IMR-90 (cell line): Measurements from ENCODE around the gene GNAZ. TPM values are rescaled to one million over a fixed set of nuclear protein-coding genes. Genes with fewer than 3 reads are reported as not detected.

ENCODE experiments used
- ATAC-seq: fragments of 200-7000 bp; cut with Tn5 transposase; 2 replicates; pipeline ENCODE4 v1.9.1; 2020; ENCODE audit warnings: low read depth, mild to moderate bottlenecking, moderate library complexity
- BruUV-seq: library from RNA; stranded (reverse); fragments of 400-500 nt; replicated peaks from 2 replicates; lab custom pipeline; 2021; lab: Mats Ljungman, UMichigan
- CTCF ChIA-PET: fragments of 300-600 bp; formaldehyde crosslinking; extraction: SDS; loops from one replicate; lab custom pipeline; 2021; ENCODE audit warnings: antibody characterized with exemption; lab: Yijun Ruan, JAX
- POLR2A ChIA-PET: fragments of 300-600 bp; sonication (Branson Sonifier 250); formaldehyde crosslinking; loops from one replicate; lab custom pipeline; 2022; ENCODE audit warnings: antibody characterized with exemption; ENCODE audit not compliant: unreplicated experiment; lab: Charles Lee
- DNase-seq: peaks from one replicate; pipeline ENCODE4 v3.0.0; 2013
- H2AFZ ChIP-seq: replicated peaks from 2 replicates; pipeline ENCODE3; 2013; ENCODE audit warnings: low read length, mild to moderate bottlenecking; ENCODE audit not compliant: poor library complexity
- H2AK5ac ChIP-seq: 2 replicates; pipeline ENCODE4 v1.6.1; 2013; ENCODE audit warnings: low read depth, low read length, inconsistent platforms
- H2AK9ac ChIP-seq: replicated peaks from 2 replicates; pipeline ENCODE3; 2013; ENCODE audit warnings: mild to moderate bottlenecking, low read depth, low read length, moderate library complexity; ENCODE audit not compliant: poor library complexity
- H2BK120ac ChIP-seq: 2 replicates; pipeline ENCODE4 v1.6.1; 2013; ENCODE audit warnings: low read depth, low read length, inconsistent platforms
- H2BK15ac ChIP-seq: 3 replicates; pipeline ENCODE4 v1.6.1; 2013; ENCODE audit warnings: low read depth, low read length, inconsistent platforms
- H2BK20ac ChIP-seq: 2 replicates; pipeline ENCODE4 v1.6.1; 2013; ENCODE audit warnings: low read depth, mild to moderate bottlenecking, inconsistent platforms, low read length, moderate library complexity
- H2BK5ac ChIP-seq: 2 replicates; pipeline ENCODE4 v1.6.1; 2013; ENCODE audit warnings: mild to moderate bottlenecking, low read depth, low read length, inconsistent platforms; ENCODE audit not compliant: poor library complexity, severe bottlenecking
- H3K14ac ChIP-seq: replicated peaks from 2 replicates; pipeline ENCODE4 v1.6.1; 2013; ENCODE audit warnings: low read depth, low read length, inconsistent platforms
- H3K18ac ChIP-seq: 2 replicates; pipeline ENCODE4 v1.6.1; 2013; ENCODE audit warnings: low read depth, low read length, control low read depth
- H3K23ac ChIP-seq: 2 replicates; pipeline ENCODE4 v1.6.1; 2013; ENCODE audit warnings: low read depth, low read length, inconsistent platforms
- H3K27ac ChIP-seq: 2 replicates; pipeline ENCODE4 v1.5.1; 2013; ENCODE audit warnings: mild to moderate bottlenecking, control low read depth, low read length; ENCODE audit not compliant: insufficient read depth
- H3K27me3 ChIP-seq: 2 replicates; pipeline ENCODE4 v1.6.1; 2013; ENCODE audit warnings: low read length; ENCODE audit not compliant: control insufficient read depth, insufficient read depth
- H3K36me3 ChIP-seq: 2 replicates; pipeline ENCODE4 v1.6.1; 2013; ENCODE audit warnings: low read length, mixed read lengths; ENCODE audit not compliant: control insufficient read depth, insufficient read depth
- H3K4ac ChIP-seq: 2 replicates; pipeline ENCODE4 v1.6.1; 2013; ENCODE audit warnings: low read depth, low read length, inconsistent platforms
- H3K4me1 ChIP-seq: 2 replicates; pipeline ENCODE4 v1.6.1; 2013; ENCODE audit warnings: low read length, mixed read lengths; ENCODE audit not compliant: control insufficient read depth, insufficient read depth
- H3K4me2 ChIP-seq: 2 replicates; pipeline ENCODE4 v1.6.1; 2013; ENCODE audit warnings: low read depth, mild to moderate bottlenecking, control low read depth, low read length, moderate library complexity
- H3K4me3 ChIP-seq: 2 replicates; pipeline ENCODE4 v1.5.1; 2013; ENCODE audit warnings: low read depth, mild to moderate bottlenecking, control low read depth, low read length, moderate library complexity; ENCODE audit not compliant: insufficient read depth
- H3K56ac ChIP-seq: 2 replicates; pipeline ENCODE4 v1.6.1; 2013; ENCODE audit warnings: low read length, inconsistent platforms; ENCODE audit not compliant: insufficient read depth; ENCODE audit errors: extremely low read depth
- H3K79me1 ChIP-seq, 2 experiments: 2 replicates each; pipeline ENCODE4 v1.6.1; 2013; ENCODE audit warnings: low read length in 2 of 2, inconsistent platforms in 1 of 2, low read depth in 1 of 2
- H3K9ac ChIP-seq: 2 replicates; pipeline ENCODE4 v1.6.1; 2013; ENCODE audit warnings: low read depth, low read length, control low read depth
- H3K9me1 ChIP-seq: 2 replicates; pipeline ENCODE4 v1.6.1; 2013; ENCODE audit warnings: low read length, inconsistent platforms; ENCODE audit not compliant: insufficient read depth
- H3K9me3 ChIP-seq: 2 replicates; pipeline ENCODE4 v1.6.1; 2013; ENCODE audit warnings: low read length; ENCODE audit not compliant: control insufficient read depth, insufficient read depth
- H4K20me1 ChIP-seq: 2 replicates; pipeline ENCODE4 v1.6.1; 2013; ENCODE audit warnings: low read length, inconsistent platforms; ENCODE audit not compliant: insufficient read depth
- H4K5ac ChIP-seq: 2 replicates; pipeline ENCODE4 v1.6.1; 2013; ENCODE audit warnings: mild to moderate bottlenecking, low read depth, low read length, control low read depth
- H4K8ac ChIP-seq, 2 experiments: 2 replicates each; pipeline ENCODE4 v1.6.1; 2013; ENCODE audit warnings: low read depth in 2 of 2, low read length in 2 of 2, control low read depth in 1 of 2, inconsistent platforms in 1 of 2
- H4K91ac ChIP-seq: 2 replicates; pipeline ENCODE4 v1.6.1; 2013; ENCODE audit warnings: low read depth, low read length, inconsistent platforms; ENCODE audit not compliant: insufficient read depth
- BHLHE40 ChIP-seq: fragments of 150-350 bp; IDR thresholded peaks from 2 replicates; pipeline ENCODE4 v1.6.1; 2016; ENCODE audit warnings: mild to moderate bottlenecking, low read depth, low read length
- CEBPB ChIP-seq: IDR thresholded peaks from 2 replicates; pipeline ENCODE4 v1.6.1; 2012; ENCODE audit warnings: low read depth, low read length, improper control_type of control experiment
- CHD1 ChIP-seq: IDR thresholded peaks from 2 replicates; pipeline ENCODE4 v1.6.1; 2012; ENCODE audit warnings: low read depth, low read length, improper control_type of control experiment
- FOS ChIP-seq: fragments of 150-350 bp; IDR thresholded peaks from 2 replicates; pipeline ENCODE4 v1.6.1; 2016; ENCODE audit warnings: low read depth, low read length
- MAFK ChIP-seq: IDR thresholded peaks from 2 replicates; pipeline ENCODE4 v1.6.1; 2012; ENCODE audit warnings: low read depth, low read length, improper control_type of control experiment
- MAZ ChIP-seq: IDR thresholded peaks from 2 replicates; pipeline ENCODE4 v1.6.1; 2012; ENCODE audit warnings: low read depth, mild to moderate bottlenecking, low read length, improper control_type of control experiment, moderate library complexity, borderline replicate concordance
- MXI1 ChIP-seq: IDR thresholded peaks from 2 replicates; pipeline ENCODE4 v1.6.1; 2012; ENCODE audit warnings: low read depth, mild to moderate bottlenecking, low read length, moderate library complexity, borderline replicate concordance
- NFE2L2 ChIP-seq: fragments of 150-350 bp; IDR thresholded peaks from 2 replicates; pipeline ENCODE4 v1.6.1; 2016; ENCODE audit warnings: low read depth, mild to moderate bottlenecking, low read length
- POLR2A ChIP-seq: IDR thresholded peaks from 2 replicates; pipeline ENCODE4 v1.6.1; 2012; ENCODE audit warnings: mild to moderate bottlenecking, low read depth, low read length
- RAD21 ChIP-seq: IDR thresholded peaks from 2 replicates; pipeline ENCODE4 v1.6.1; 2012; ENCODE audit warnings: low read length, improper control_type of control experiment
- RCOR1 ChIP-seq: IDR thresholded peaks from 2 replicates; pipeline ENCODE4 v1.6.1; 2012; ENCODE audit warnings: mild to moderate bottlenecking, low read length, improper control_type of control experiment; ENCODE audit not compliant: insufficient replicate concordance
- RFX5 ChIP-seq: IDR thresholded peaks from 2 replicates; pipeline ENCODE4 v1.8.0; 2012; ENCODE audit warnings: low read depth, mild to moderate bottlenecking, low read length, moderate library complexity
- SMC3 ChIP-seq: fragments of 150-350 bp; IDR thresholded peaks from 2 replicates; pipeline ENCODE4 v1.6.1; 2016; ENCODE audit warnings: low read depth, mild to moderate bottlenecking, antibody characterized with exemption, low read length, moderate library complexity
- WGBS, 2 experiments: methylation state at CpG; one replicate each; pipeline versions ENCODE4 v1.1.5 to v1.1.7; 2013; ENCODE audit warnings: missing lambda C conversion rate in 2 of 2; ENCODE audit not compliant: insufficient read length in 1 of 2; ENCODE audit errors: extremely low coverage in 2 of 2; 5-methylcytosine and 5-hydroxymethylcytosine counted together
- dilution Hi-C: fragments of 300-500 bp; cut with HindIII; formaldehyde crosslinking; loops from one replicate; pipeline ENCODE4 v1.14.3; 2018; ENCODE audit warnings: low sequenced_read_pairs; ENCODE audit not compliant: unreplicated experiment
- in situ Hi-C: fragments of 300-500 bp; cut with MboI; formaldehyde crosslinking; loops from 3 replicates; pipeline ENCODE4 v1.14.3; 2019; ENCODE audit warnings: low sequenced_read_pairs, inconsistent platforms, mixed read lengths
- intact Hi-C: fragments of 100-400 bp; cut with micrococcal nuclease; formaldehyde crosslinking; loops from 2 replicates; pipeline ENCODE4 v1.10.0; 2022
- polyA plus RNA-seq, 3 experiments: library from polyadenylated mRNA; depleted of rRNA; stranded (reverse); fragments of >200 nt; gene quantifications; 2 replicates each; pipeline ENCODE4 v1.2.3, GENCODE V29; 2012; ENCODE audit warnings: low replicate concordance in 1 of 3
- total RNA-seq: library from RNA; depleted of rRNA; stranded (reverse); fragments of >200 nt; gene quantifications from 2 replicates; pipeline ENCODE4 v1.2.3, GENCODE V29; 2012
- TF ChIP-seq, protein P1 (sequence below): conservative IDR thresholded peaks from 2 replicates; pipeline ENCODE4 v1.5.1; 2012; ENCODE audit warnings: mild to moderate bottlenecking, low read depth, low read length, improper control_type of control experiment
- TF ChIP-seq, protein P2 (sequence below): fragments of 150-350 bp; IDR thresholded peaks from 2 replicates; pipeline ENCODE4 v1.6.1; 2017; ENCODE audit warnings: mild to moderate bottlenecking, antibody characterized with exemption, low read length, low read depth
- TF ChIP-seq, protein P3 (sequence below): fragments of 150-350 bp; IDR thresholded peaks from 2 replicates; pipeline ENCODE4 v1.6.1; 2016; ENCODE audit warnings: low read depth, mild to moderate bottlenecking, low read length, moderate library complexity, borderline replicate concordance

Gene GNAZ
- total and polyA plus RNA-seq, 2 of the 4 experiments (the other 2 are of a cell fraction): 1.5 to 2.5 TPM

DNA sequence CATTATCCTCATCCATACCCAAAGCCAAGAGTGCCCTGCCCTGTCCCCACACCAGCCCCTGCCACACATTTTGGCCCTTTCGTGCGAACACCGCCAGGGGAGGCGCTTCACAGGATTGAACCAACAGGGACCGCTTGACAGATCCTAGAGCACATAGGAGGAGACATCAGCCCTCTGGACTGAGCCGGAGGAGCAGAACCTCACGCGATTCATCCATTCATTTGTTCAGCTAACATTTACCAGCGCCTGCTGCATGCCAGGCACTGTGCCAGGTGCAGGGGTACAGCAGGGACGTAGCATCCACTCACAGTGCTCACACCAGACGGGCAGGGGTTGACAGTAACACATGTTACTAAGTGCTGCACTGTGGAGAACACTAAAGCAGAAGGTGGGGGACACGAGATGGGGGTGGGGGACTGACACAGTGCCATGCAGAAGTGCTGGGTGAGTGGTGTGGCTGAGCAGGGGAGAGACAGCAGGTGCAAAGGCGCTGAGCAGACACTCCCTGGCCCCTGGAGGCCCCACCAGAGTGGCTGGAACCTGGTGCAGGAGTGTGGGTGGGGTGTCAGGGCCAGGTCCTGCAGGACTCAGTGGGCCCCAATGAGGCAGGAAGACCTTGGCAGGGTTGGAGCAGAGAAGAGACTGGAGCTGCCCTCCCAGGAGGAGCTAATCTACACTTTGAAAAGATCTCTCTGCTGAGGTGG, 3.4 kb downstream of the GNAZ start:
- no peak overlapping the region for H3K18ac ChIP-seq
- H4K8ac ChIP-seq: no peak overlapping the region
- H2BK5ac ChIP-seq: no peak overlapping the region
- TF ChIP-seq, protein P1, sequence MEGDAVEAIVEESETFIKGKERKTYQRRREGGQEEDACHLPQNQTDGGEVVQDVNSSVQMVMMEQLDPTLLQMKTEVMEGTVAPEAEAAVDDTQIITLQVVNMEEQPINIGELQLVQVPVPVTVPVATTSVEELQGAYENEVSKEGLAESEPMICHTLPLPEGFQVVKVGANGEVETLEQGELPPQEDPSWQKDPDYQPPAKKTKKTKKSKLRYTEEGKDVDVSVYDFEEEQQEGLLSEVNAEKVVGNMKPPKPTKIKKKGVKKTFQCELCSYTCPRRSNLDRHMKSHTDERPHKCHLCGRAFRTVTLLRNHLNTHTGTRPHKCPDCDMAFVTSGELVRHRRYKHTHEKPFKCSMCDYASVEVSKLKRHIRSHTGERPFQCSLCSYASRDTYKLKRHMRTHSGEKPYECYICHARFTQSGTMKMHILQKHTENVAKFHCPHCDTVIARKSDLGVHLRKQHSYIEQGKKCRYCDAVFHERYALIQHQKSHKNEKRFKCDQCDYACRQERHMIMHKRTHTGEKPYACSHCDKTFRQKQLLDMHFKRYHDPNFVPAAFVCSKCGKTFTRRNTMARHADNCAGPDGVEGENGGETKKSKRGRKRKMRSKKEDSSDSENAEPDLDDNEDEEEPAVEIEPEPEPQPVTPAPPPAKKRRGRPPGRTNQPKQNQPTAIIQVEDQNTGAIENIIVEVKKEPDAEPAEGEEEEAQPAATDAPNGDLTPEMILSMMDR: no peak
- TF ChIP-seq MXI1 (no peak), POLR2A (no peak), FOS (no peak), CEBPB (no peak), NFE2L2 (no peak), MAZ (no peak), SMC3 (no peak), RFX5 (no peak), BHLHE40 (no peak), MAFK (no peak), CHD1 (no peak), RAD21 (no peak), RCOR1 (no peak)
- TF ChIP-seq, protein P2, sequence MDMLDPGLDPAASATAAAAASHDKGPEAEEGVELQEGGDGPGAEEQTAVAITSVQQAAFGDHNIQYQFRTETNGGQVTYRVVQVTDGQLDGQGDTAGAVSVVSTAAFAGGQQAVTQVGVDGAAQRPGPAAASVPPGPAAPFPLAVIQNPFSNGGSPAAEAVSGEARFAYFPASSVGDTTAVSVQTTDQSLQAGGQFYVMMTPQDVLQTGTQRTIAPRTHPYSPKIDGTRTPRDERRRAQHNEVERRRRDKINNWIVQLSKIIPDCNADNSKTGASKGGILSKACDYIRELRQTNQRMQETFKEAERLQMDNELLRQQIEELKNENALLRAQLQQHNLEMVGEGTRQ: no peak
- TF ChIP-seq, protein P3, sequence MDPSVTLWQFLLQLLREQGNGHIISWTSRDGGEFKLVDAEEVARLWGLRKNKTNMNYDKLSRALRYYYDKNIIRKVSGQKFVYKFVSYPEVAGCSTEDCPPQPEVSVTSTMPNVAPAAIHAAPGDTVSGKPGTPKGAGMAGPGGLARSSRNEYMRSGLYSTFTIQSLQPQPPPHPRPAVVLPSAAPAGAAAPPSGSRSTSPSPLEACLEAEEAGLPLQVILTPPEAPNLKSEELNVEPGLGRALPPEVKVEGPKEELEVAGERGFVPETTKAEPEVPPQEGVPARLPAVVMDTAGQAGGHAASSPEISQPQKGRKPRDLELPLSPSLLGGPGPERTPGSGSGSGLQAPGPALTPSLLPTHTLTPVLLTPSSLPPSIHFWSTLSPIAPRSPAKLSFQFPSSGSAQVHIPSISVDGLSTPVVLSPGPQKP: no peak
- no peak overlapping the region for H3K56ac ChIP-seq
- no peaks in the 10 kb centered on the region for H3K36me3 ChIP-seq
- H3K4ac ChIP-seq: no peak overlapping the region
- no peak overlapping the region for H3K23ac ChIP-seq
- H2BK120ac ChIP-seq: no peak overlapping the region
- H4K5ac ChIP-seq: no peak overlapping the region
- peak overlapping the region; percentile 32 for H2AFZ ChIP-seq
- no peaks in the 10 kb centered on the region for H4K20me1 ChIP-seq
- POLR2A ChIA-PET: no interaction called here
- ATAC-seq (no peak), DNase-seq (no peak)
- no TSS peak for BruUV-seq
- no peak overlapping the region for H2AK5ac ChIP-seq
- WGBS, 2 experiments: 100% methylated on average over 2 of the region's 13 CpGs; no CpG with 5 or more reads in 1 of the 2 experiments
- H3K4me2 ChIP-seq: no peak overlapping the region
- no peak overlapping the region for H2BK15ac ChIP-seq
- H3K79me1 ChIP-seq: no peaks in the 10 kb centered on the region
- H3K9ac ChIP-seq: no peak overlapping the region
- intact Hi-C loops (no loop called here), in situ Hi-C loops (no loop called here), dilution Hi-C loops (no loop called here)
- no peaks in the 10 kb centered on the region for H3K9me3 ChIP-seq
- H3K4me3 ChIP-seq: no peak overlapping the region
- CTCF ChIA-PET: no interaction called here
- H4K91ac ChIP-seq: no peak overlapping the region
- no peaks in the 10 kb centered on the region for H3K4me1 ChIP-seq
- H3K14ac ChIP-seq: no peak overlapping the region
- no peaks in the 10 kb centered on the region for H3K9me1 ChIP-seq
- H3K27ac ChIP-seq: no peak overlapping the region
- peaks cover 8% of the 10 kb centered on the region; the same call in 1 of the 2 replicates for H3K27me3 ChIP-seq
- H2BK20ac ChIP-seq: no peak overlapping the region
- no peak overlapping the region for H2AK9ac ChIP-seq
